ENCODE measurements around the gene AGBL3. TPM values are rescaled to one million over a fixed set of nuclear protein-coding genes. Genes with fewer than 3 reads are reported as not detected.
A peak's percentile ranks its signal among the peaks of the same experiment; 100 is the strongest.

AGBL3 gene
- total RNA-seq, result 1.3 and 2.5 TPM in 2 replicates

- DNase-seq (ENCODE audit: extremely low read depth, low read depth, low spot score), result peak; percentile 84
Observed at GRCh38 chr7:134986363-134987251, at the start of gene AGBL3. AGBL3 (plus strand) TSS chr7:134986508; CDS start chr7:134987934, 1,426 bp downstream.

GRCh38 chr7:134936893-134937510 is 49.3 kb upstream of the AGBL3 start:
- no peak for DNase-seq (ENCODE audit: extremely low read depth, low read depth, low spot score)

GRCh38 chr7:134938141-134938540 is 48.2 kb upstream of the AGBL3 start:
- DNase-seq (ENCODE audit: extremely low read depth, low read depth, low spot score), result no peak

- DNase-seq (ENCODE audit: extremely low read depth, low read depth, low spot score), result no peak
Observed at GRCh38 chr7:134939136-134939535, 47.2 kb upstream of the AGBL3 start.

- DNase-seq (ENCODE audit: extremely low read depth, low read depth, low spot score), result no peak
Observed at GRCh38 chr7:134940729-134941128, 45.6 kb upstream of the AGBL3 start.

- peak; percentile 51 for DNase-seq (ENCODE audit: extremely low read depth, low read depth, low spot score)
Observed at GRCh38 chr7:134941185-134941900, 45.0 kb upstream of the AGBL3 start.

- DNase-seq (ENCODE audit: extremely low read depth, low read depth, low spot score), result no peak
Observed at GRCh38 chr7:134941952-134942351, 44.4 kb upstream of the AGBL3 start.

- DNase-seq (ENCODE audit: extremely low read depth, low read depth, low spot score), result no peak
Observed at GRCh38 chr7:134942690-134943466, 43.4 kb upstream of the AGBL3 start.

- no peak for DNase-seq (ENCODE audit: extremely low read depth, low read depth, low spot score)
Observed at GRCh38 chr7:134943785-134944400, 42.4 kb upstream of the AGBL3 start.

GRCh38 chr7:134945691-134946090 is 40.6 kb upstream of the AGBL3 start:
- no peak for DNase-seq (ENCODE audit: extremely low read depth, low read depth, low spot score)

- no peak for DNase-seq (ENCODE audit: extremely low read depth, low read depth, low spot score)
Observed at GRCh38 chr7:134946260-134946659, 40.0 kb upstream of the AGBL3 start.

GRCh38 chr7:134947329-134947728 is 39.0 kb upstream of the AGBL3 start:
- no peak for DNase-seq (ENCODE audit: extremely low read depth, low read depth, low spot score)

GRCh38 chr7:134947831-134948230 is 38.5 kb upstream of the AGBL3 start:
- DNase-seq (ENCODE audit: extremely low read depth, low read depth, low spot score), result no peak

GRCh38 chr7:134948246-134948645 is 38.1 kb upstream of the AGBL3 start:
- DNase-seq (ENCODE audit: extremely low read depth, low read depth, low spot score), result no peak

- DNase-seq (ENCODE audit: extremely low read depth, low read depth, low spot score), result no peak
Observed at GRCh38 chr7:134948736-134949135, 37.6 kb upstream of the AGBL3 start.

- no peak for DNase-seq (ENCODE audit: extremely low read depth, low read depth, low spot score)
Observed at GRCh38 chr7:134949171-134949570, 37.1 kb upstream of the AGBL3 start.

- no peak for DNase-seq (ENCODE audit: extremely low read depth, low read depth, low spot score)
Observed at GRCh38 chr7:134954197-134955082, 31.9 kb upstream of the AGBL3 start.

- no peak for DNase-seq (ENCODE audit: extremely low read depth, low read depth, low spot score)
Observed at GRCh38 chr7:134957005-134957404, 29.3 kb upstream of the AGBL3 start.

GRCh38 chr7:134959810-134960209 is 26.5 kb upstream of the AGBL3 start:
- no peak for DNase-seq (ENCODE audit: extremely low read depth, low read depth, low spot score)
